Measurements from ENCODE around the gene PID1. TPM values are rescaled to one million over a fixed set of nuclear protein-coding genes. Genes with fewer than 3 reads are reported as not detected.
"Not testable (repeated sequence)": the region's sequence is repeated elsewhere in the genome, so short reads cannot be mapped to it uniquely, and the experiment has no call there.

Gene PID1
- total RNA-seq, 2 donors from 2014 or later = not detected

DNA sequence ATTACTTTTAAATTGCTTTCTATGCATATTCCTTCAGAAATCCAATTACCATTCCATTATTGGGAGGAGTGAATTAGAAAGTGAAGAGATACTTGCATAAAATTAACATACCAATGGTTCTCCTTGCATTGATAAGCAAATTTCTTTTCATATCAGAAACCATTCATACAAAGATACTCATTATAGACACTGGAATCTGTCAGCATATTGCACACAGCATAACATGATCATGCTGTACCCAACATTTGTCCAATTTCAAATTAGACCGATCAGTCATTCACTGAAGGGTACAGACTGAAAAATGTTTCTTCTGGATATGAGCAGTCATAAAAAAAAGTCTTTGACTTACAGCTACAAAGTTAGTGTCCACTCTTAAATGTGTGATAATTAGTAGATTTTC, 175.6 kb downstream of the PID1 start:
- Mint-ChIP-seq H3K4me1 (ENCODE audit: low read depth in 2 of 2) (no peaks in the 10 kb centered on the region), H3K27ac (no peak overlapping the region), H3K4me3 (no peak overlapping the region), H3K9me3 (peaks cover 18% of the 10 kb centered on the region), H3K36me3 (no peaks in the 10 kb centered on the region), H3K27me3 (no peaks in the 10 kb centered on the region)
- no peak for DNase-seq (ENCODE audit: low spot score)
- no peak for ATAC-seq

GRCh38 chr2:229090225-229090624, 180.9 kb downstream of the PID1 start:
- Mint-ChIP-seq H3K27ac (no peak overlapping the region), H3K36me3 (no peaks in the 10 kb centered on the region), H3K4me1 (ENCODE audit: low read depth in 2 of 2) (no peaks in the 10 kb centered on the region), H3K4me3 (no peak overlapping the region), H3K9me3 (peaks cover 23% of the 10 kb centered on the region), H3K27me3 (no peaks in the 10 kb centered on the region)
- no peak for DNase-seq (ENCODE audit: low spot score)
- no peak for ATAC-seq

- Mint-ChIP-seq H3K4me3 (no peak overlapping the region), H3K27me3 (no peaks in the 10 kb centered on the region), H3K27ac (no peak overlapping the region), H3K4me1 (ENCODE audit: low read depth in 2 of 2) (no peaks in the 10 kb centered on the region), H3K36me3 (no peaks in the 10 kb centered on the region), H3K9me3 (peaks cover 20% of the 10 kb centered on the region)
- DNase-seq (ENCODE audit: low spot score) = no peak
- ATAC-seq = no peak
These were observed 181.3 kb downstream of the PID1 start for GRCh38 chr2:229089776-229090175.

- Mint-ChIP-seq H3K9me3 (peaks cover 17% of the 10 kb centered on the region), H3K27ac (no peak overlapping the region), H3K4me3 (no peak overlapping the region), H3K27me3 (no peaks in the 10 kb centered on the region), H3K36me3 (no peaks in the 10 kb centered on the region), H3K4me1 (ENCODE audit: low read depth in 2 of 2) (no peaks in the 10 kb centered on the region)
- ATAC-seq (no peak), DNase-seq (ENCODE audit: low spot score) (no peak)
These were observed 182.0 kb downstream of the PID1 start for GRCh38 chr2:229088966-229089700.

DNA sequence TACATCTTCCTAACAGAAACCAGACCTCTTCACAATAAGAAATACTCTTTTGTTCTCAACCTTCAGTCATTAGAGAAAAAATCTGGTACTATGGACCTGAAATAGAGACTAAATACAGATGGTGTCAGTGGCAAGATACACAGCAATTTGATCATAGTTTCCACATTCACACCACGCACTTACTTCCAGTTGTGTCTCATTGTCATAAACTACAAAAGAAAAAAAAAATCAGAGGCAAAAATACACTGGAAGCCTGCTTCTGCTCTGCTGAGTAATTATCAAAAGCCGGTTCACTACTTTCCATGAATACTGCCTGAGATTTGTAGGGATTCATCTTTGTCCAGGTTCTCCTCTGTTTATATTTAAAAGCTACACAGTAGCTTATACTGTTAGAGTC, 182.6 kb downstream of the PID1 start:
- no peaks in the 10 kb centered on the region for H3K36me3 Mint-ChIP-seq
- ATAC-seq = no peak

GRCh38 chr2:229087843-229088516, 183.1 kb downstream of the PID1 start:
- Mint-ChIP-seq H3K36me3 (no peaks in the 10 kb centered on the region), H3K27ac (no peak overlapping the region), H3K27me3 (no peaks in the 10 kb centered on the region), H3K9me3 (peaks cover 10% of the 10 kb centered on the region), H3K4me3 (no peak overlapping the region), H3K4me1 (ENCODE audit: low read depth in 2 of 2) (no peaks in the 10 kb centered on the region)
- DNase-seq (ENCODE audit: low spot score) = no peak
- ATAC-seq = no peak

More for the DNA sequence above, 182.6 kb downstream of the PID1 start:
- Mint-ChIP-seq H3K4me3 (no peak overlapping the region), H3K9me3 (peaks cover 11% of the 10 kb centered on the region), H3K4me1 (ENCODE audit: low read depth in 2 of 2) (no peaks in the 10 kb centered on the region), H3K27ac (no peak overlapping the region), H3K27me3 (no peaks in the 10 kb centered on the region)
- DNase-seq (ENCODE audit: low spot score) = no peak

DNA sequence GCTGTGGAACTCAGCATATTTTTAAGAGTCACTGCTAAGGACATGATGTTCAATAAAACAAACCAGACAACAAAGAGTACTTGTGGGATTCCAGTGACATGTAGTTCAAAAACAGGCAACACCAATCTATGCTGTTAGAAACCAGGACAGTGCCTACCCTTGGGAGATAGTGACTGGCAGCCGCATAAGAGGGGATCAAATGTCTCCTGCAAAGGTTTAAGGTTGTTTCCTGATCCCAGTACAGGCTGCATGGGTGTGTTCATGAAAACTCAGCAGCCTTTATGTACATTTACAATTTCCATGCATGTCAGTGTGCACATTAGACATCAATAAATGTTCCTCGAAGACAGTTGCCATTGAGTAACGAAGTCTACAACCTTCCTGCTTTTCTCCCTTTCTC, 183.8 kb downstream of the PID1 start:
- Mint-ChIP-seq H3K27ac (no peak overlapping the region), H3K4me1 (ENCODE audit: low read depth in 2 of 2) (no peaks in the 10 kb centered on the region), H3K27me3 (no peaks in the 10 kb centered on the region), H3K4me3 (no peak overlapping the region), H3K9me3 (peaks cover 14% of the 10 kb centered on the region), H3K36me3 (no peaks in the 10 kb centered on the region)
- ATAC-seq (no peak), DNase-seq (ENCODE audit: low spot score) (no peak)

- no peaks in the 10 kb centered on the region for H3K36me3 Mint-ChIP-seq
- ATAC-seq (no peak), DNase-seq (ENCODE audit: low spot score) (no peak)
- H3K4me1 Mint-ChIP-seq (ENCODE audit: low read depth in 2 of 2) = no peaks in the 10 kb centered on the region
- H3K27me3 Mint-ChIP-seq = no peaks in the 10 kb centered on the region
- H3K4me3 Mint-ChIP-seq = no peak overlapping the region
- H3K27ac Mint-ChIP-seq = no peak overlapping the region
- peaks cover 20% of the 10 kb centered on the region for H3K9me3 Mint-ChIP-seq
These were observed 185.6 kb downstream of the PID1 start for GRCh38 chr2:229085439-229085838.

DNA sequence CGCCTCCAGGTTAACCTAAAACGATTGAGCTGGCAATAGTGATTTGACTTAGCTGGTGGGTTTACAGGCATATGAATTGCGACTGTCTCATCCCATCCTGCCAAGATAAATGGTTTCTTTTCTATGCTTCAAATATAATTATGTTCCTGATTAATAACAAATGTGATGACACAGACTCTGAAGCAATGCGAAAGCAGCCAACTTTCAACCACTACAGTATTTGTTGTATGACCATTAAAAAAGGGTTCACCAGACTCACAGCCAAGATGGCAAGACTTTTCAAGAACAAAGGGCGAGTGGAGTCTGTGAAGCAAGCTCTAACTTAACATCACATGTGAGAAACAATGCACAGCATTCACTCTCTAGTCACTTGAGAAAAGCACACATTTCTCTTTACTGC, 186.6 kb downstream of the PID1 start:
- Mint-ChIP-seq H3K27ac (no peak overlapping the region), H3K36me3 (no peaks in the 10 kb centered on the region), H3K4me1 (ENCODE audit: low read depth in 2 of 2) (no peaks in the 10 kb centered on the region), H3K9me3 (peaks cover 23% of the 10 kb centered on the region), H3K4me3 (no peak overlapping the region), H3K27me3 (no peaks in the 10 kb centered on the region)
- no peak for ATAC-seq
- DNase-seq (ENCODE audit: low spot score) = no peak

- DNase-seq (ENCODE audit: low spot score) (no peak), ATAC-seq (no peak)
- no peak overlapping the region for H3K4me3 Mint-ChIP-seq
- H3K36me3 Mint-ChIP-seq = no peaks in the 10 kb centered on the region
- peaks cover 23% of the 10 kb centered on the region for H3K9me3 Mint-ChIP-seq
- H3K27me3 Mint-ChIP-seq = no peaks in the 10 kb centered on the region
- H3K4me1 Mint-ChIP-seq (ENCODE audit: low read depth in 2 of 2) = no peaks in the 10 kb centered on the region
- H3K27ac Mint-ChIP-seq = no peak overlapping the region
These were observed 187.3 kb downstream of the PID1 start for GRCh38 chr2:229083606-229084340.

GRCh38 chr2:229081411-229081810, 189.7 kb downstream of the PID1 start:
- Mint-ChIP-seq H3K9me3 (peaks cover 21% of the 10 kb centered on the region), H3K27ac (no peak overlapping the region), H3K27me3 (no peaks in the 10 kb centered on the region), H3K4me3 (no peak overlapping the region), H3K4me1 (ENCODE audit: low read depth in 2 of 2) (no peaks in the 10 kb centered on the region), H3K36me3 (no peaks in the 10 kb centered on the region)
- ATAC-seq (no peak), DNase-seq (ENCODE audit: low spot score) (no peak)

GRCh38 chr2:229080172-229080571, 190.9 kb downstream of the PID1 start:
- H3K27me3 Mint-ChIP-seq = no peaks in the 10 kb centered on the region
- ATAC-seq = no peak
- DNase-seq (ENCODE audit: low spot score) = no peak
- no peak overlapping the region for H3K27ac Mint-ChIP-seq
- no peak overlapping the region for H3K4me3 Mint-ChIP-seq
- H3K36me3 Mint-ChIP-seq = no peaks in the 10 kb centered on the region
- peaks cover 28% of the 10 kb centered on the region for H3K9me3 Mint-ChIP-seq
- H3K4me1 Mint-ChIP-seq (ENCODE audit: low read depth in 2 of 2) = no peaks in the 10 kb centered on the region

DNA sequence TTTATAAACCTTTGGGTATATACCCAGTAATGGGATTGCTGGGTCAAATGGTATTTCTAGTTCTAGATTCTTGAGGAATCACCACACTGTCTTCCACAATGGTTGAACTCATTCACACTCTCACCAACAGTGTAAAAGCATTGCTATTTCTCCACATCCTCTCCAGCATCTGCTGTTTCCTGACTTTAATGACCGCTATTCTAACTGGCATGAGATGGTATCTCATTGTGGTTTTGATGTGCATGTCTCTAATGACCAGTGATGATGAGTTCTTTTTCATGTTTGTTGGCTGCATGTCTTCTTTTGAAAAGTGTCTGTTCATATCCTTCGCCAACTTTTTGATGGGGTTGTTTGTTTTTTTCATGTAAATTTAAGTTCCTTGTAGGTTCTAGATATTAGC, 194.2 kb downstream of the PID1 start:
- ATAC-seq; H3K27ac Mint-ChIP-seq; DNase-seq (ENCODE audit: low spot score); H3K27me3 Mint-ChIP-seq; H3K4me1 Mint-ChIP-seq (ENCODE audit: low read depth in 2 of 2); H3K4me3 Mint-ChIP-seq; H3K36me3 Mint-ChIP-seq: not testable (repeated sequence)
- peaks cover 26% of the 10 kb centered on the region for H3K9me3 Mint-ChIP-seq

DNA sequence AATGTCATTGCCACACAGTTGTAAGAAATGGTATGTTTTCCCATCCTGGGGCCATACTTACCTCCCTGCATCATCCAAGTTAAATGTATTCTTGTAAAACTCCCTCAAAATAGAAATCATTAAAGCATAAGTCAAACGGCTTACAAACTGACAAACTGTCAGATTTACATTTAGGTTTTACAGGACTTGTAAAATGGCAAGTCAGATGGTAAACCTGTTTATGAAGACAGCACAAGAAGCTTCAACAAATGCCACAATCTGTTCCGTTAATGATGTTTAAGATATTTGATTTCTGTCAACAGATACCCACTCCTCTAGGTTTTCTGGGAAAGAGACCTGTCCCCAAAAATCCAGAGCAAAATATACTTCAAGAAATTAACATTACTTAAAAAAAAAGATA, 197.2 kb downstream of the PID1 start:
- Mint-ChIP-seq H3K4me3 (no peak overlapping the region), H3K27me3 (no peaks in the 10 kb centered on the region), H3K4me1 (ENCODE audit: low read depth in 2 of 2) (no peaks in the 10 kb centered on the region), H3K36me3 (no peaks in the 10 kb centered on the region), H3K27ac (no peak overlapping the region), H3K9me3 (peaks cover 13% of the 10 kb centered on the region)
- no peak for ATAC-seq
- DNase-seq (ENCODE audit: low spot score) = no peak

Measured in natural killer cell treated with Interleukin-12 subunit alpha and Interleukin-12 subunit beta and Interleukin-15 and Interleukin-18, amount 100 ng/mL, for 72 hours (primary cell).